Activated T-cell treated with anti-CD3 and anti-CD28 coated beads, Interleukin-2, amount 50 U/mL, for 72 hours (primary cell): Measurements from ENCODE around the gene MS4A18. TPM values are rescaled to one million over a fixed set of nuclear protein-coding genes. Genes with fewer than 3 reads are reported as not detected.
"Not testable (repeated sequence)": the region's sequence is repeated elsewhere in the genome, so short reads cannot be mapped to it uniquely, and the experiment has no call there.

Experiments
- ATAC-seq, 2 donors: fragments of 150-1000 bp; cut with Tn5 transposase; replicated peaks in 1 of 2; 2 replicates each; pipeline ENCODE4 v1.10.0; 2021; ENCODE audit warnings: moderate library complexity in 2 of 2, mild to moderate bottlenecking in 1 of 2
- DNase-seq, 2 donors: peaks; one replicate each; pipeline ENCODE4 v3.0.0; 2021 to 2022; ENCODE audit warnings: mixed read lengths in 1 of 2
- H3K27ac Mint-ChIP-seq: one replicate; pipeline ENCODE4 v1.8.0; 2022; ENCODE audit warnings: mild to moderate bottlenecking, moderate library complexity, mixed read lengths
- H3K27me3 Mint-ChIP-seq: one replicate; pipeline ENCODE4 v1.8.0; 2022; ENCODE audit warnings: low read depth, mixed read lengths
- H3K36me3 Mint-ChIP-seq, 2 donors: one replicate each; pipeline ENCODE4 v1.8.0; 2022; ENCODE audit warnings: mixed read lengths in 2 of 2, mild to moderate bottlenecking in 1 of 2; ENCODE audit not compliant: insufficient read depth in 2 of 2
- H3K4me1 Mint-ChIP-seq: one replicate; pipeline ENCODE4 v1.8.0; 2022; ENCODE audit warnings: low read depth, mixed read lengths
- H3K4me3 Mint-ChIP-seq, 2 donors: one replicate each; pipeline ENCODE4 v1.8.0; 2022; ENCODE audit warnings: mild to moderate bottlenecking in 2 of 2, mixed read lengths in 2 of 2, moderate library complexity in 2 of 2
- H3K9me3 Mint-ChIP-seq, 2 donors: one replicate each; pipeline ENCODE4 v1.8.0; 2022; ENCODE audit warnings: mixed read lengths in 2 of 2
- total RNA-seq, 2 donors: library from RNA; stranded (reverse); gene quantifications; one replicate each; pipeline ENCODE4 v1.2.3, GENCODE V29; 2022

MS4A18 gene
- total RNA-seq: not detected

- H3K4me1 Mint-ChIP-seq: no peaks in the 10 kb centered on the region
- H3K27ac Mint-ChIP-seq: no peak within 1 kb of the TSS
- ATAC-seq: no peak
- H3K9me3 Mint-ChIP-seq: no peaks in the 10 kb centered on the region
- no peaks in the 10 kb centered on the region for H3K36me3 Mint-ChIP-seq
- no peak within 1 kb of the TSS for H3K4me3 Mint-ChIP-seq
- peaks cover 23% of the 10 kb centered on the region for H3K27me3 Mint-ChIP-seq
- DNase-seq: no peak
These were observed at the start of gene MS4A18 for GRCh38 chr11:60724420-60724819. MS4A18 (plus strand) TSS chr11:60724720.

- not testable (repeated sequence) for ATAC-seq, DNase-seq, H3K4me3 Mint-ChIP-seq, H3K27me3 Mint-ChIP-seq, H3K27ac Mint-ChIP-seq, H3K4me1 Mint-ChIP-seq
- Mint-ChIP-seq H3K36me3 (peaks cover 9 to 16% of the 10 kb centered on the region in 2 donors), H3K9me3 (peaks cover 7 to 25% of the 10 kb centered on the region in 2 donors)
These were observed 46.3 kb upstream of the MS4A18 start for GRCh38 chr11:60678231-60678630.

- Mint-ChIP-seq H3K4me1 (no peaks in the 10 kb centered on the region), H3K36me3 (peaks cover 9 to 14% of the 10 kb centered on the region in 2 donors), H3K9me3 (peaks cover 7 to 23% of the 10 kb centered on the region in 2 donors), H3K4me3 (no peak overlapping the region), H3K27me3 (peaks cover 9% of the 10 kb centered on the region), H3K27ac (no peak overlapping the region)
- no peak for ATAC-seq
- DNase-seq: no peak
These were observed 44.6 kb upstream of the MS4A18 start for GRCh38 chr11:60679879-60680278.

GRCh38 chr11:60680455-60681119 lies 43.9 kb upstream of the MS4A18 start:
- Mint-ChIP-seq H3K27ac (no peak overlapping the region), H3K9me3 (peaks cover 7 to 23% of the 10 kb centered on the region in 2 donors), H3K4me1 (no peaks in the 10 kb centered on the region), H3K36me3 (peaks cover 9 to 14% of the 10 kb centered on the region in 2 donors), H3K27me3 (peaks cover 11% of the 10 kb centered on the region), H3K4me3 (no peak overlapping the region)
- ATAC-seq (no peak), DNase-seq (no peak)

GRCh38 chr11:60684541-60684848 lies 40.0 kb upstream of the MS4A18 start:
- H3K27me3 Mint-ChIP-seq: peaks cover 11% of the 10 kb centered on the region
- H3K36me3 Mint-ChIP-seq, H3K4me3 Mint-ChIP-seq, H3K4me1 Mint-ChIP-seq, ATAC-seq, DNase-seq, H3K27ac Mint-ChIP-seq, H3K9me3 Mint-ChIP-seq: not testable (repeated sequence)

- DNase-seq (no peak), ATAC-seq (no peak)
- peaks cover 16% of the 10 kb centered on the region for H3K27me3 Mint-ChIP-seq
- no peak overlapping the region for H3K4me3 Mint-ChIP-seq
- no peaks in the 10 kb centered on the region for H3K36me3 Mint-ChIP-seq
- no peaks in the 10 kb centered on the region for H3K9me3 Mint-ChIP-seq
- H3K4me1 Mint-ChIP-seq: no peaks in the 10 kb centered on the region
- H3K27ac Mint-ChIP-seq: no peak overlapping the region
These were observed 32.9 kb upstream of the MS4A18 start for GRCh38 chr11:60691661-60692060.

- no peaks in the 10 kb centered on the region for H3K4me1 Mint-ChIP-seq
- no peak for ATAC-seq
- DNase-seq: no peak
These were observed 25.2 kb upstream of the MS4A18 start, which contains the start of gene MS4A8 for GRCh38 chr11:60699284-60699691. MS4A8 (plus strand) TSS chr11:60699612; CDS start chr11:60700861, 1,249 bp downstream.

GRCh38 chr11:60699936-60700335 lies 24.6 kb upstream of the MS4A18 start:
- no peaks in the 10 kb centered on the region for H3K4me1 Mint-ChIP-seq
- DNase-seq (no peak), ATAC-seq (no peak)
- peaks cover 10% of the 10 kb centered on the region for H3K27me3 Mint-ChIP-seq
- H3K4me3 Mint-ChIP-seq: no peak overlapping the region
- H3K9me3 Mint-ChIP-seq: no peaks in the 10 kb centered on the region
- no peaks in the 10 kb centered on the region for H3K36me3 Mint-ChIP-seq
- no peak overlapping the region for H3K27ac Mint-ChIP-seq

More at GRCh38 chr11:60699284-60699691, 25.2 kb upstream of the MS4A18 start, which contains the start of gene MS4A8:
- H3K27ac Mint-ChIP-seq: no peak within 1 kb of the TSS
- no peaks in the 10 kb centered on the region for H3K36me3 Mint-ChIP-seq
- H3K27me3 Mint-ChIP-seq: peaks cover 12% of the 10 kb centered on the region
- no peaks in the 10 kb centered on the region for H3K9me3 Mint-ChIP-seq
- no peak within 1 kb of the TSS for H3K4me3 Mint-ChIP-seq

GRCh38 chr11:60700689-60701468 lies 23.6 kb upstream of the MS4A18 start:
- no peak overlapping the region for H3K4me3 Mint-ChIP-seq
- no peak overlapping the region for H3K27ac Mint-ChIP-seq
- DNase-seq (no peak), ATAC-seq (no peak)
- peaks cover under 1% of the 10 kb centered on the region for H3K27me3 Mint-ChIP-seq
- no peaks in the 10 kb centered on the region for H3K36me3 Mint-ChIP-seq
- H3K4me1 Mint-ChIP-seq: no peaks in the 10 kb centered on the region
- no peaks in the 10 kb centered on the region for H3K9me3 Mint-ChIP-seq

- H3K9me3 Mint-ChIP-seq: no peaks in the 10 kb centered on the region
- ATAC-seq: no peak
These were observed 23.1 kb upstream of the MS4A18 start for GRCh38 chr11:60701469-60701818.

GRCh38 chr11:60703374-60703773 lies 21.1 kb upstream of the MS4A18 start:
- ATAC-seq: no peak
- H3K9me3 Mint-ChIP-seq: no peaks in the 10 kb centered on the region
- no peak overlapping the region for H3K4me3 Mint-ChIP-seq
- DNase-seq: no peak
- H3K36me3 Mint-ChIP-seq: no peaks in the 10 kb centered on the region
- no peak overlapping the region for H3K27ac Mint-ChIP-seq
- H3K27me3 Mint-ChIP-seq: no peaks in the 10 kb centered on the region
- no peaks in the 10 kb centered on the region for H3K4me1 Mint-ChIP-seq

More at GRCh38 chr11:60701469-60701818, 23.1 kb upstream of the MS4A18 start:
- Mint-ChIP-seq H3K27ac (no peak overlapping the region), H3K27me3 (no peaks in the 10 kb centered on the region), H3K4me3 (no peak overlapping the region), H3K36me3 (no peaks in the 10 kb centered on the region), H3K4me1 (no peaks in the 10 kb centered on the region)
- DNase-seq: no peak

GRCh38 chr11:60705895-60706294 lies 18.6 kb upstream of the MS4A18 start:
- ATAC-seq (no peak), DNase-seq (no peak)
- Mint-ChIP-seq H3K27ac (no peak overlapping the region), H3K27me3 (no peaks in the 10 kb centered on the region), H3K9me3 (no peaks in the 10 kb centered on the region), H3K4me3 (no peak overlapping the region), H3K4me1 (no peaks in the 10 kb centered on the region), H3K36me3 (no peaks in the 10 kb centered on the region)

GRCh38 chr11:60706931-60707330 lies 17.6 kb upstream of the MS4A18 start:
- Mint-ChIP-seq H3K27ac (no peak overlapping the region), H3K9me3 (no peaks in the 10 kb centered on the region), H3K4me3 (no peak overlapping the region), H3K4me1 (no peaks in the 10 kb centered on the region), H3K27me3 (no peaks in the 10 kb centered on the region), H3K36me3 (no peaks in the 10 kb centered on the region)
- DNase-seq (no peak), ATAC-seq (no peak)
